ENCODE measurements around the gene CNTNAP2. TPM values are rescaled to one million over a fixed set of nuclear protein-coding genes. Genes with fewer than 3 reads are reported as not detected.

Gene CNTNAP2
- total and polyA plus RNA-seq, 9 donors, result 0.24 to 7.0 (median 1.5) TPM

- Histone ChIP-seq H3K4me1 (ENCODE audit: insufficient read depth) (no peaks in the 10 kb centered on the region), H3K36me3 (no peaks in the 10 kb centered on the region), H3K4me3 (no peak overlapping the region), H3K27me3 (no peaks in the 10 kb centered on the region), H3K27ac (no peak overlapping the region), H3K9me3 (no peaks in the 10 kb centered on the region)
- WGBS, 3 donors, result 75 to 82% (median 79%) methylated on average over 1 of the region's 1 CpG
- intact Hi-C loops (cut with DNase I), result no loop called here
- DNase-seq, result no peak
- TF ChIP-seq EP300 (IDR thresholded peaks at IDR 0.05) (no peak), CTCF (IDR thresholded peaks at IDR 0.05) (no peak), POLR2A (IDR thresholded peaks at IDR 0.05) (no peak)
These were observed 91.9 kb downstream of the CNTNAP2 start for GRCh38 chr7:146208492-146208891.

GRCh38 chr7:146214842-146215241, 98.2 kb downstream of the CNTNAP2 start:
- intact Hi-C loops (cut with DNase I), result no loop called here
- no peak for DNase-seq
- Histone ChIP-seq H3K27me3 (no peaks in the 10 kb centered on the region), H3K4me3 (no peak overlapping the region), H3K4me1 (ENCODE audit: insufficient read depth) (no peaks in the 10 kb centered on the region), H3K27ac (no peak overlapping the region), H3K36me3 (no peaks in the 10 kb centered on the region), H3K9me3 (no peaks in the 10 kb centered on the region)
- WGBS, 3 donors, result 87 to 89% (median 88%) methylated on average over 4 of the region's 4 CpGs
- TF ChIP-seq CTCF (IDR thresholded peaks at IDR 0.05), result no peak
- TF ChIP-seq POLR2A (IDR thresholded peaks at IDR 0.05), result no peak

- TF ChIP-seq CTCF (IDR thresholded peaks at IDR 0.05) (no peak), EP300 (IDR thresholded peaks at IDR 0.05) (no peak), POLR2A (IDR thresholded peaks at IDR 0.05) (no peak)
- intact Hi-C loops (cut with DNase I), result no loop called here
- no peak for DNase-seq
- no peak overlapping the region for H3K27ac ChIP-seq
- H3K4me3 ChIP-seq, result no peak overlapping the region
- H3K9me3 ChIP-seq, result no peaks in the 10 kb centered on the region
- H3K4me1 ChIP-seq (ENCODE audit: insufficient read depth), result no peaks in the 10 kb centered on the region
- WGBS, 3 donors, result 66 to 72% (median 69%) methylated on average over 9 of the region's 9 CpGs
- H3K27me3 ChIP-seq, result no peaks in the 10 kb centered on the region
- H3K36me3 ChIP-seq, result no peaks in the 10 kb centered on the region
These were observed 99.9 kb downstream of the CNTNAP2 start for GRCh38 chr7:146216396-146217041.

- H3K4me1 ChIP-seq (ENCODE audit: insufficient read depth), result no peaks in the 10 kb centered on the region
- intact Hi-C loops (cut with DNase I), result no loop called here
- TF ChIP-seq CTCF (IDR thresholded peaks at IDR 0.05) (no peak), EP300 (IDR thresholded peaks at IDR 0.05) (no peak), POLR2A (IDR thresholded peaks at IDR 0.05) (no peak)
These were observed 107.2 kb downstream of the CNTNAP2 start for GRCh38 chr7:146223851-146224250.

More at GRCh38 chr7:146223851-146224250, 107.2 kb downstream of the CNTNAP2 start:
- Histone ChIP-seq H3K36me3 (no peaks in the 10 kb centered on the region), H3K27me3 (no peaks in the 10 kb centered on the region), H3K9me3 (no peaks in the 10 kb centered on the region), H3K27ac (no peak overlapping the region), H3K4me3 (no peak overlapping the region)
- DNase-seq, result no peak
- 20 to 36% (median 29%) methylated on average over 1 of the region's 1 CpG for WGBS, 3 donors
